Effector CD4-positive, alpha-beta T cell (primary cell): ENCODE measurements around the gene ZNF430.
"Not testable (repeated sequence)": the region's sequence is repeated elsewhere in the genome, so short reads cannot be mapped to it uniquely, and the experiment has no call there.

ENCODE experiments used
- DNase-seq: peaks from one replicate; pipeline ENCODE4 v3.0.0-alpha.2; 2020
- total RNA-seq: gene quantifications from one replicate; lab custom pipeline; 2026; lab: John Stamatoyannopoulos, UW

The ZNF430 gene
- 69.4 reads per million, percentile 75 among the genes with 10 or more reads in this experiment for total RNA-seq

GRCh38 chr19:21020298-21021227 lies at the start of gene ZNF430:
Gene ZNF430, plus strand, starts transcription at chr19:21020657. Its CDS starts 144 bp downstream, at chr19:21020801.
- peak; percentile 90 for DNase-seq

GRCh38 chr19:20992788-20993187 lies 27.7 kb upstream of the ZNF430 start:
- not testable (repeated sequence) for DNase-seq

GRCh38 chr19:20999731-21000352 lies 20.6 kb upstream of the ZNF430 start:
- DNase-seq, result peak; percentile 80

GRCh38 chr19:21021238-21021637 lies 781 bp downstream of the ZNF430 start:
- not testable (repeated sequence) for DNase-seq

- DNase-seq, result no peak
Measured at GRCh38 chr19:21022996-21023395, 2.5 kb downstream of the ZNF430 start.

- no peak for DNase-seq
Measured at GRCh38 chr19:21023901-21024300, 3.4 kb downstream of the ZNF430 start.

GRCh38 chr19:21028969-21029268 lies 8.5 kb downstream of the ZNF430 start:
- DNase-seq, result no peak

- no peak for DNase-seq
Measured at GRCh38 chr19:21045028-21045427, 24.6 kb downstream of the ZNF430 start.

GRCh38 chr19:21046489-21046888 lies 26.0 kb downstream of the ZNF430 start:
- DNase-seq, result no peak

GRCh38 chr19:21047716-21048115 lies 27.3 kb downstream of the ZNF430 start:
- DNase-seq, result no peak

GRCh38 chr19:21052902-21053301 lies 32.4 kb downstream of the ZNF430 start:
- no peak for DNase-seq

- no peak for DNase-seq
Measured at GRCh38 chr19:21065336-21065735, 44.9 kb downstream of the ZNF430 start.

- DNase-seq, result peak; percentile 74
Measured at GRCh38 chr19:21082011-21082975, 61.8 kb downstream of the ZNF430 start, which contains the start of gene ZNF714. Gene ZNF714, plus strand, starts transcription at chr19:21082203. Its CDS starts 16,066 bp downstream, at chr19:21098269.

GRCh38 chr19:21084343-21084742 lies 63.9 kb downstream of the ZNF430 start:
- DNase-seq, result no peak

GRCh38 chr19:21087871-21088270 lies 67.4 kb downstream of the ZNF430 start:
- no peak for DNase-seq

- no peak for DNase-seq
Measured at GRCh38 chr19:21092109-21092508, 71.7 kb downstream of the ZNF430 start.

- no peak for DNase-seq
Measured at GRCh38 chr19:21094347-21095025, 74.0 kb downstream of the ZNF430 start.

- DNase-seq, result no peak
Measured at GRCh38 chr19:21098291-21098690, 77.8 kb downstream of the ZNF430 start.

GRCh38 chr19:21101521-21102242 lies 81.2 kb downstream of the ZNF430 start:
- DNase-seq, result no peak

- DNase-seq, result no peak
Measured at GRCh38 chr19:21109116-21109515, 88.7 kb downstream of the ZNF430 start.
